ENCODE measurements around the gene SENP2.

The SENP2 gene

GRCh38 chr3:185680231-185680630 is 94.1 kb downstream of the SENP2 start:
- DNase-seq (ENCODE audit: low spot score): no peak
